ENCODE measurements around the gene IL1R2. TPM values are rescaled to one million over a fixed set of nuclear protein-coding genes. Genes with fewer than 3 reads are reported as not detected.
A peak's percentile ranks its signal among the peaks of the same experiment; 100 is the strongest.

The IL1R2 gene
- total RNA-seq, 2 donors from 2014 or later, result 10.7 to 11.8 TPM

- no peaks in the 10 kb centered on the region for H3K9me3 Mint-ChIP-seq
- ATAC-seq (no peak), DNase-seq (ENCODE audit: low spot score in 2 of 2) (no peak)
- H3K36me3 Mint-ChIP-seq, result peaks cover 0 to 6% of the 10 kb centered on the region in 2 donors
- H3K27ac Mint-ChIP-seq, result no peak overlapping the region
Measured at GRCh38 chr2:102053096-102053495, 61.3 kb downstream of the IL1R2 start.

- no peak overlapping the region for H3K27ac Mint-ChIP-seq
- H3K9me3 Mint-ChIP-seq, result peaks cover 0 to 4% of the 10 kb centered on the region in 2 donors
- DNase-seq (ENCODE audit: low spot score in 2 of 2), result no peak
- H3K36me3 Mint-ChIP-seq, result peaks cover 0 to 6% of the 10 kb centered on the region in 2 donors
- no peak for ATAC-seq
Measured at GRCh38 chr2:102055346-102055990, 63.7 kb downstream of the IL1R2 start.

GRCh38 chr2:102056079-102056581 is 64.4 kb downstream of the IL1R2 start:
- DNase-seq (ENCODE audit: low spot score in 2 of 2), result no peak
- Mint-ChIP-seq H3K27ac (no peak overlapping the region), H3K36me3 (peaks cover 0 to 6% of the 10 kb centered on the region in 2 donors), H3K9me3 (peaks cover 0 to 4% of the 10 kb centered on the region in 2 donors)
- no peak for ATAC-seq

GRCh38 chr2:102057502-102058292 is 65.9 kb downstream of the IL1R2 start:
- no peak for DNase-seq (ENCODE audit: low spot score in 2 of 2)
- no peaks in the 10 kb centered on the region for H3K36me3 Mint-ChIP-seq
- peaks cover 0 to 4% of the 10 kb centered on the region in 2 donors for H3K9me3 Mint-ChIP-seq
- H3K27ac Mint-ChIP-seq, result peak overlapping the region in 1 of 2 donors; percentile 51
- peak; percentile 37 to 60 for ATAC-seq

GRCh38 chr2:102058293-102058833 is 66.6 kb downstream of the IL1R2 start:
- Mint-ChIP-seq H3K27ac (peak overlapping the region in 1 of 2 donors; percentile 51), H3K36me3 (no peaks in the 10 kb centered on the region), H3K9me3 (peaks cover 0 to 4% of the 10 kb centered on the region in 2 donors)
- DNase-seq (ENCODE audit: low spot score in 2 of 2) (no peak), ATAC-seq (no peak)

- Mint-ChIP-seq H3K9me3 (peaks cover 0 to 4% of the 10 kb centered on the region in 2 donors), H3K27ac (no peak overlapping the region), H3K36me3 (no peaks in the 10 kb centered on the region)
- ATAC-seq (no peak), DNase-seq (ENCODE audit: low spot score in 2 of 2) (no peak)
Measured at GRCh38 chr2:102059151-102059550, 67.4 kb downstream of the IL1R2 start.

GRCh38 chr2:102060047-102060446 is 68.3 kb downstream of the IL1R2 start:
- Mint-ChIP-seq H3K36me3 (no peaks in the 10 kb centered on the region), H3K9me3 (peaks cover 0 to 4% of the 10 kb centered on the region in 2 donors), H3K27ac (no peak overlapping the region)
- DNase-seq (ENCODE audit: low spot score in 2 of 2) (no peak), ATAC-seq (no peak)

- ATAC-seq (no peak), DNase-seq (ENCODE audit: low spot score in 2 of 2) (no peak)
- no peak overlapping the region for H3K27ac Mint-ChIP-seq
- H3K9me3 Mint-ChIP-seq, result peaks cover 0 to 4% of the 10 kb centered on the region in 2 donors
- H3K36me3 Mint-ChIP-seq, result peaks cover 0 to 1% of the 10 kb centered on the region in 2 donors
Measured at GRCh38 chr2:102060792-102061191, 69.0 kb downstream of the IL1R2 start.

GRCh38 chr2:102061286-102061699 is 69.5 kb downstream of the IL1R2 start:
- peaks cover 4 to 6% of the 10 kb centered on the region in 2 donors for H3K36me3 Mint-ChIP-seq
- ATAC-seq (no peak), DNase-seq (ENCODE audit: low spot score in 2 of 2) (no peak)
- peaks cover 0 to 9% of the 10 kb centered on the region in 2 donors for H3K9me3 Mint-ChIP-seq
- H3K27ac Mint-ChIP-seq, result no peak overlapping the region

- Mint-ChIP-seq H3K27ac (peak overlapping the region; percentile 85 to 92), H3K9me3 (peaks cover 0 to 9% of the 10 kb centered on the region in 2 donors), H3K36me3 (peaks cover 10% of the 10 kb centered on the region in 2 donors)
- DNase-seq (ENCODE audit: low spot score in 2 of 2), result no peak
- ATAC-seq, result peak; percentile 86 to 94
Measured at GRCh38 chr2:102061962-102062795, 70.4 kb downstream of the IL1R2 start.

- Mint-ChIP-seq H3K36me3 (peaks cover 10% of the 10 kb centered on the region in 2 donors), H3K9me3 (peaks cover 0 to 9% of the 10 kb centered on the region in 2 donors), H3K27ac (peak overlapping the region; percentile 85 to 92)
- ATAC-seq (no peak), DNase-seq (ENCODE audit: low spot score in 2 of 2) (no peak)
Measured at GRCh38 chr2:102062802-102063201, 71.0 kb downstream of the IL1R2 start.

GRCh38 chr2:102063487-102063911 is 71.7 kb downstream of the IL1R2 start:
- ATAC-seq (no peak), DNase-seq (ENCODE audit: low spot score in 2 of 2) (no peak)
- peaks cover 10 to 16% of the 10 kb centered on the region in 2 donors for H3K36me3 Mint-ChIP-seq
- H3K27ac Mint-ChIP-seq, result peak overlapping the region; percentile 85 to 92
- peaks cover 0 to 14% of the 10 kb centered on the region in 2 donors for H3K9me3 Mint-ChIP-seq

- H3K27ac Mint-ChIP-seq, result no peak overlapping the region
- DNase-seq (ENCODE audit: low spot score in 2 of 2) (no peak), ATAC-seq (peak; percentile 4 to 17)
- H3K36me3 Mint-ChIP-seq, result peaks cover 10 to 22% of the 10 kb centered on the region in 2 donors
- peaks cover 0 to 17% of the 10 kb centered on the region in 2 donors for H3K9me3 Mint-ChIP-seq
Measured at GRCh38 chr2:102063941-102064678, 72.3 kb downstream of the IL1R2 start.

- peaks cover 0 to 14% of the 10 kb centered on the region in 2 donors for H3K9me3 Mint-ChIP-seq
- H3K27ac Mint-ChIP-seq, result no peak overlapping the region
- ATAC-seq (no peak), DNase-seq (ENCODE audit: low spot score in 2 of 2) (no peak)
- peaks cover 10 to 22% of the 10 kb centered on the region in 2 donors for H3K36me3 Mint-ChIP-seq
Measured at GRCh38 chr2:102064679-102065674, 73.2 kb downstream of the IL1R2 start.
